Hepatocyte (in vitro differentiated cells): ENCODE data around the gene POU2F1.

ENCODE experiments used
- CTCF ChIP-seq: fragments of 200-600 bp; sonication (generic); IDR thresholded peaks from 2 replicates; pipeline ENCODE4 v1.5.1; 2016; ENCODE audit warnings: antibody characterized with exemption, mild to moderate bottlenecking; ENCODE audit not compliant: poor library complexity
- EZH2phosphoT487 ChIP-seq: fragments of 200-600 bp; sonication (generic); IDR thresholded peaks from one replicate; pipeline ENCODE4 v1.6.1; 2018; ENCODE audit warnings: antibody characterized with exemption, mild to moderate bottlenecking, low read depth, moderate library complexity; ENCODE audit not compliant: unreplicated experiment, severe bottlenecking

- TF ChIP-seq CTCF (no peak), EZH2phosphoT487 (no peak)
Measured at GRCh38 chr1:167434306-167434705, 213.6 kb downstream of the POU2F1 start.
